Right forelimb (tissue), 1 donor: ENCODE measurements around the gene SCML2.
"Not testable (repeated sequence)": the region's sequence is repeated elsewhere in the genome, so short reads cannot be mapped to it uniquely, and the experiment has no call there.

ENCODE experiments used
- DNase-seq: peaks from one replicate; pipeline ENCODE4 v3.0.0-alpha.2; 2018

The SCML2 gene

DNA sequence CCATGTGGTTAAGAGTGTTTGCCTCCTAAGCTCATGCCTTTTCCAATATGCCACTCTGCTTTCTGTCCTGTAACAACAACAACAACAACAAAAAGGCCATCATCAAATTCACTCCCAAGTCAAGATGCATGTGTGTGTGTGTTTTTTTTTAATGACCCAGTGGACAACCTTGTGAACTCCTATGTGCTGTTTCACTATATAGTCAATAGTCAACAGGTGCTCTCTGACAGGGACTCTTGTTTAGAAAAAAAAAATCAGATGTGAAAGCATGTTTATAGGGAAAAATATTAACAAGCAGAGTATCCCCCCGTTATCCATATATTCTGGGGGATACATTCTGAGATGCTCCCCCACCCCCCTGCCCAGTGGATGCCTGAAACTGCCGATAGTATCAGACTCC is 83.2 kb downstream of the SCML2 start:
- DNase-seq: no peak

DNA sequence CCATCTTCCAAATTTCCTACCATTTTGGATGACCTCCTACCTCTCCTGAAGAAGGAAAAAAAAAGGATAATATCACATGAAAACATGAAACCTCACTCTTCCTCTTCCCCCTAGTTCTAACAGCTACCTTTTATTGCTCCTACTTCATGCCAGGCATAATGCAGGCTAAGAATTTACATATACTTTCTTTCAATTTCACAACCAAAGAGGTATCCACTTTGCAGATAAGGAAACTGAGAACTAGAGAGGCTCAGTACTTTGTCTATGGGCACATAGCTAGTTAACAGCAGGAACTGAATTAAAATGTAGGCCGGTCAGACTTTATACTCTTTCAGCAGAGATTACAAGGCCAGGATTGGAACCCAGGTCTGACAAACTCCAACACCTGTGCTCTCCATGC is 99.4 kb downstream of the SCML2 start:
- DNase-seq: no peak

DNA sequence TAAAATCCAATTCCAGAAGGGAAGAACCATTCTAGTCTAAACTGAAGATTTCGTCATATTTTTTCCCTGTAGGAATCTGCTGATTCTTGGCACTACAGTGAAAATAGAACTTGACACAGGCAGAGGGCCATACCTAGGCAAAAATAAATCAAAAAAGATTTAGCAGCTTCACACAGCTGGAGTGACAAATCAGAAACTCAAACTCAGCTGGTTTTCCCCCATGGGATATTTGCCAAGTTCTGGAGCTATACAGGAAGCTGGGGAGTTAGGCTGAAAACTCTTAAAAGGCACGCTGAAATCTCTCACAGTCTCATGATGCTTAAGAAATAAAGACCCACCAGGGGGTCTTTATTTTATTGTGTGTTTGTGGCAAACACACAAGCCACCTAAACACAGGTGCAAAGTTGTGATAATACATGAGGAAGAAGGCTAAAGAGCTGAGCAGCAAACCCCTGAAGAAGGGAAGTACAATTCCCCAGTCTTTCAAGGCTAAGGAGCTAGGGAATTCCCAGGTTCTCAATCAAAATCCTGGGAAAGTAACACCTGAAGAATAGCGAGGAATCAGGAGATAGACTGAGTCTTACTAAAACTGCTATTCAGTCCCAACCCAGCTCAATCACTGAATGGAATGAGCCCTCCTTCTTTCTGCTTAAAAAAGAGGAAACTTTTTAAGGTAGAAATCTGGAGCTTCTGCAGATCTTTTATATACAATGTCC is 101.7 kb downstream of the SCML2 start:
- DNase-seq: no peak

DNA sequence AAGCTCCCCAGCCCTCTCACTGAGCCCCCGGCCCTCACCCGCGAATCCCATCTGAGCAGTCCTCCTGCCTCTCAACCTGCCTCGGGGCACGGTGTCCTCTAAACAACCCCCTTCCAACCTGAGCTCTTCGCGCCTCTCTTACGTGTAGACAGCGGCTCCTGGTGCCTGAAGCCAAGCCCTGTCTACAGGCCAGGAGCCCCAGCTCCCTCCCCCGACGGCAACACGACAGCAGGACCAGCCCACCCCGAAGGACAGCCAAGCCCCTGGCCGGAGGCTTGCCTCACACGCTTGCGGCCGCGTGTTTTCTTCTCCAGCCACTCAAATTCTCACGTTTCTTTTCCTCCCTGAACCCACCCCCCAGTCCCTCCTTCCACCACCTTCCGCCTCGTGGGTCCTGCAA is 124.8 kb downstream of the SCML2 start:
- not testable (repeated sequence) for DNase-seq

DNA sequence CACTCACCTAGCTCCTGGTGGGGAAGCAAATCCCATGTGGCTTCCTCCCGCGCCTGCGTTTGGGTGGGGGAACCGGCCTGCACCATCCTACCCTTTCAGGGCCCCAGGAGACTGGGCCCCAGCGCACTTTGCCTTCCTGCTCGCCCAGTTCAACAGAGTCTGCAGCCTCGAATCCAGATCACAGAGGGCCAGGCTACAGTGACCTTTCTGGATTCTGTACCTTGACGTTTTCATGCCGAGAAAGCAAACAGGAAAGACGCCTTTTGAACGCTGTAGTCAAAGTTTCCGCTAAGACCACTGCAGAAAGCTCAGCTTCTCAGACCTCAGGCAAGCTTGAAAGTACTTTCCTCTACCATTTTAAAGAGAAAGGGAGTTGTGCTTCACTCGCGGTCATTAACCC is 126.4 kb downstream of the SCML2 start:
- no peak for DNase-seq

DNA sequence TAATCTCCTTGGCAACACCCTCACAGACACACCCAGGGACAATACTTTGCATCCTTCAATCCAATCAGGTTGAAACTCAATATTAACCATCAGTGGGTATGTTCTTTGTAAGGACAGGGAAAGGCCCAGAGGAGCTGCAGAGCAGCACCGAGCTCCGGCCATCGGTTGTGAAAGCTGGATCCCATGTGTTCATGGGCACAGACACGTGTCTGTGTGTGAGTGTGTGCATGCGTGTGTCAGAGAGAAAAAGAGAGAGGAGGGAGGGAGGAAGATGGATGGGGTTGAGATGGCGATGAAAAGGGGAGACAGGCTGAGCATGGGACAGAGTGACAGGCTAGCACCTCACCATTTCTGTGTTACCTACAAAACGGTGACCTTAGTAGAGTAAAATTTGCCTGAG is 127.0 kb downstream of the SCML2 start:
- no peak for DNase-seq

DNA sequence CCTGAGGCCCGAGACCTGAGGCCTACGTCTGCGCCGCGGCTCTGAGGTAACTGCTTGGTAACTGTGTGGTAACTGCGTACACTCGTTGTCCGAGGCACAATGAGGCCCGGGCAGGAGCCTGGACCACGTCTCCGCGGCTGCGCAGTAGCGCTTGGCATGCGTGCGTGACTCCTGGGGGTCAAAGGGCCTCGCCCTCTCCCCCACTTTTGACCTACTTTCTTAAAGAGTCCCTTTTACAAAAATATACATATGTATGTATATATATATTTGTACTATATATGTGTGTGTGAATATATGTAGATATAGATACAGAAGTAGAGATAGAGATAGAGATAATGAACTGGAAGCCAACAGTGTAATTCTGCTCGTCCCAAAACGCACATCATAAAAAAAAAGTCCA is 133.7 kb downstream of the SCML2 start, which contains the start of gene BEND2:
Gene BEND2 (minus strand): TSS at position 101 of the 400 bp plus-strand sequence. CDS start 136 bp downstream, outside the sequence.
- DNase-seq: no peak

DNA sequence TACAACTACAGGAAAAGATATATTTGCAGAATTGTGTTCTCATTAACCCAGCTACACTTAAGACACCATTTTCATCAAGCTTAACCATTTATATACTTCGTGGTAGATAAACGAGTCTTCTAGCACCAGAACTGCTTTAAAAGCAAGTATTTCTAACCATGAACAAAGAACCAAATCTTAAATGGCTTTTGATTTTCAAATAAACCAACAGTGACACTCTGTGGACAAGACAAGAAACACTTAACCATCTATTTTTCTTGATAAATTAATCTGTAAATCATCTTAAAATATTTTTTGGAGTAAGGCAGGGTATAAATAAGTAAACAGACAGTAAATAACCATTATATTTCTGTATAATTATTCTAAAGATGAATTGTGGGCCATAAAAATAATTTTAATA is 144.0 kb downstream of the SCML2 start:
- no peak for DNase-seq

DNA sequence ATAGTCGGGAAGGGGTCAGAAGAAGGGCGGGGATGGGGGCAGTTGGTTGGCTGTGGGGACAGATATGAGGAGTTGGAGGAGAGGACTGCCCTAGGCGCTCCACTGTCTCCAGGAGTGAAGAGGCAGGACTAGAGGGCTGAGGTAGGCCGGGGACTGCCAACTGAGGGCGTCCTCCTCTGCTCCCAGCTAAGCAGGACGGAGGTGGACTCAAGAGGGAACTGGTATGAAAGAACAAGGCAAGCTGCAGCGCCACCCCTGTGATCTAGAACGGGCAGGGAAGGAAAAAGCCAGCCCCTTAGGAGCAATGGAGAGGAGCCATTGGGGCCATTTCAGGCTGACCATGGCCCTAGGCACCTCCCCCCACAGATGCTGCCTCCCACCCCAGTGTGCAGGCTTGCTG is 147.8 kb downstream of the SCML2 start:
- DNase-seq: no peak

DNA sequence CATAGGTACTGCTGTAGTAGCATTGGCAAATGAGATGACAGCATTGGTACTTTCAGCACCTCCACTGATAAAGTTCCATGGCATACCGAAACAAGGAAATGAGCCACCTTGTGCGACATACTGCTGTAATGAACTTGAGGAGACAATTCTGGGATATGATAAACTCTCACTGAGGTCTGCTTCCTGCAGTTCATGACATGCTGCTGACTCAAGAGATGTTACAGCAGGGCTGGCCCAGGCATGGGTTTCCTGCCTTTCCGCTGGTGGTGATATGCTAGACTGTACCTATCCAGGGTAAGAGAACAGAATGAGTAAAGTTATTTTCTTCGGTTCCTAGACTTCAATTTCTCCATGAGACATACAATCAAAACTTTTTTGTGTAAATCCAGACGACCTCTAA is 150.9 kb downstream of the SCML2 start:
- DNase-seq: no peak

DNA sequence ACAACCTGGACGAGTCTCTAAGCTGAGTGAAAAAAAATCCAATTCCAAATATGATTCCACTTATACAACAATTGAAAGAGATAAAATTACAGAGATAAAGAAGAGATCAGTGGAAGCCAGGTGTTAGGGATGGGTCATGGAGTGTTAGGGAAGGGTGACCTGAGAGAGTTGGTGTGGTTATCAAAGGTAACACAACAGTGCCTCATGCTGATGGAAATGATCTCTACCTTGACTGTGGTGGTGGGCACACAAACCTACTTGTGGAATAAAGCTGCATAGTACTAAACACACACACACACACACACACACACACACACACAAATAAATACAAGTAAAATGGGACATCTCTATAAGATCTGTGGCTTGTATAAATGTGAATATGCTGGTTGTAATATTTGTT is 159.8 kb downstream of the SCML2 start:
- DNase-seq: no peak
